NCI-H2196 (cell line): ENCODE data around the gene CSF1R.

Experiments
- DNase-seq: peaks from one replicate; lab custom pipeline; 2025; ENCODE audit not compliant: unreplicated experiment; lab: John Stamatoyannopoulos, UW

CSF1R gene

DNA sequence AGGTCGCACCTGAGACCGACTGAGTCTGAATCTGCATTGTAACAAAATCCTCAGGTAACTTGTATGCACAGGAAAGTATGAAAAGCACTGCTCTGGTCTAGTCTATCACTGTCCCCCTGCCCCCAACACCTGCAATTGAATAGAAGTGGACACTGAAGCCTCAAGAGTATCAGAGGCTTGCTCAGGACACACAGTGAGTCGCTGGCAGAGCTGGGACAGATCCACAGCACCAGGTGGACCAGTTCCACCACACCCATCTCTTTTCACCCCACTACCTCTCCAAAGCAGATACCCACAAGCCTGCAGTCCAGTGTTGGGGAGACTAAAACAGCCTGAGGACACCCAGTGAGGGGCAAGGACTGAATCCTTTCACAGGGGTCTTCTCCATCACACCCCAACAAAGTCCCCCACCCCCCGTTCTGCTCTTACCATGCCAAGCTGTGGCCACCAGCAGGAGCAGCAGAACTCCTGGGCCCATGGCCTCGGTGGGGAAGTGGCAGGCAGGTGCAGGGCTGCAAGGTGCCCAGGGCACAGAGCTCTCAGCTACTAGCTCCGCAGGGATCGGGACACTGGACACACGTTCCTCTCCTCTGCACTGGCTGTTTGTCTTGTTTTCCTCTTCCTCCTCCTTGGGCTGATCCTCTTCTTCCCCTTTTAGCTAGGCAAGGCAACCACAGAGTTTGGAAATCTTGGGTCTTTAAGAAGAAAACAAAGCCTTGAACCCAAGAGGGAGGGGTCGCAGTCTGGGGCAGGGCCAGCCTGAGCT lies at the start of gene CSF1R:
Gene CSF1R, minus strand, starts transcription at position 605 of the 766 bp plus-strand sequence. Its CDS starts 127 bp downstream, at position 478.
- DNase-seq = no peak

DNA sequence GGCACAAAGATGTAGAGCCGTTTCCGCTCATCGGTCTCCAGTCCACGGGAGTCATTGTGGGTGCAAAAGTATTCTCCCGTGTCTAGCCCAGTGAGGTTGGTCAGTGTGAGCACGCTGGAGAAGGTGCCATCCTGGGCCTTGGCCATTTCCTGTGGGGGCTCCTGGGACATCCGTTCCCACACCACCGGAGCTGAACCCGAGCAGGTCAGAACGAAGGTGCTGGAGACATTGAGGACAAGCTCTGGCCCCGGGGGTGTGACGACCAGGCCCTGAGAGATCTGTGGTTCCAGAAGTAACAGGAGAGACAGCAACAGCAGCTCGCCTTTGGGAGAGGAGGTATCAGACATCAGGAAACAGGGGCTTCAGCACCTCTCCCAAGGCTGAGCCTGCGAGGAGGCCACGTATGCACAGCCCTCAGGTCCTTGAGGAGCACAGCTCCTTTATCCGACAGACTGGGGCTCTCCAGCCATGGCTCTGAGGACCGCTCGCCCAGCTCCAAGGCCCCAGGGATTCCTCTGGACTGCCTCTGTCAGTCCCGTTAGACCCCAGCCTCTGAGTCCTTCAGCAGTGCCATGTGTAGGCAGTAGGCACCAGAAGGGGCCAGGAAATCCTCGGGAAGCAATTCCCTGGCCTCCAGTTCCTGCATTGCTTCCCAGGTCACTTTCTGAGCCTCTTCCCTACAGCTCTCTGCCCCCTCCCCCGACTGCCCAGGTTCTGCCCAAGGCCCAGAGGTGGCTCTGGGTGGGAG lies 49.4 kb upstream of the CSF1R start:
- no peak for DNase-seq

GRCh38 chr5:150134198-150134588 lies 47.8 kb upstream of the CSF1R start:
- DNase-seq = no peak

DNA sequence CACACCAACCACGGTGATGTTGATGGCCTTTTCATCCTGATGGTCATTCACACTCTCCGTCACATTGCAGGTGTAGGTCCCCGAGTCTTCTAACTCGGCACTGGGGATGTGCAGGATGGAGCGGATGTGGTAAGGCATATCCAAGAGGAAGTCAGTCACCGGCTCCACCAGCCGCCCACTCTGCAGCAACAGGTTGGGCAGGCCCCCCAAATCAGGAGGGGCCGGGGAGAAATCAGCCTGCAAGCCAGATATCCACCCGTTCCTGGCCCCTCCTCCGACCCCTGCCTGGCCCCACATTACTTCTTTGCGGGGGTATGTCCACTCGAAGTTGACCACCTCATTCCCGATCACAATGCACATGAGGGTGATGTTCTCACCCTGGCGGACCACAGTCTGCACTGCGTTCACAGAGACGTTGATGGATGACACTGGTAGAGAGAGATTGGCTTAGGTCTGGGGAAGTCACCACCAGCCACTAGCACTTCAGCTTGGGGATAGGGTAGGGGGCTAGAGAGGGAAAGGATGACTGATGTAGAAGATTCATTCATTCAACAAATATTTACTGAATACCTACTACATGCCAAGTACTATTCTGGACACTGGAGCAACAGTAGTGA lies 47.3 kb upstream of the CSF1R start:
- DNase-seq = no peak

DNA sequence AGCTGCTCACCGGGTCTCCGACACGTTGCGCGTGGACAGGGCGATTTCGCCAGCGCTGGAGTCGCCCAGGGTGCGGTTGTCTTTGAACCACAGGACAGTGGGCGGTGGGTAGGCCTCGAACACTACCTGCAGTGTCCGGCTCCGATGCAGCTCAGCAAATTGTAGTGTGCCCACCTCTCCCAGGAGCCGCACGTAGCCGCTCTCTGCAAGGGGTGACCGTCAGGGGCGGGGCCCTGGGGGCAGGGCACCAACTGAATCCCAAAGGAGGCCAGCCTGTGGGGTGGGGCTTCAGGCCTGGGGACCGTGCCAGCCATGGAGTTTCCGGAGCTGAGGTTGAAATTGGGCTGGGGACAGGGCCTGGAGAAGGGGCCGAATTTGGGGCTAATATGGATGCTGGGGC lies 46.4 kb upstream of the CSF1R start:
- no peak for DNase-seq

DNA sequence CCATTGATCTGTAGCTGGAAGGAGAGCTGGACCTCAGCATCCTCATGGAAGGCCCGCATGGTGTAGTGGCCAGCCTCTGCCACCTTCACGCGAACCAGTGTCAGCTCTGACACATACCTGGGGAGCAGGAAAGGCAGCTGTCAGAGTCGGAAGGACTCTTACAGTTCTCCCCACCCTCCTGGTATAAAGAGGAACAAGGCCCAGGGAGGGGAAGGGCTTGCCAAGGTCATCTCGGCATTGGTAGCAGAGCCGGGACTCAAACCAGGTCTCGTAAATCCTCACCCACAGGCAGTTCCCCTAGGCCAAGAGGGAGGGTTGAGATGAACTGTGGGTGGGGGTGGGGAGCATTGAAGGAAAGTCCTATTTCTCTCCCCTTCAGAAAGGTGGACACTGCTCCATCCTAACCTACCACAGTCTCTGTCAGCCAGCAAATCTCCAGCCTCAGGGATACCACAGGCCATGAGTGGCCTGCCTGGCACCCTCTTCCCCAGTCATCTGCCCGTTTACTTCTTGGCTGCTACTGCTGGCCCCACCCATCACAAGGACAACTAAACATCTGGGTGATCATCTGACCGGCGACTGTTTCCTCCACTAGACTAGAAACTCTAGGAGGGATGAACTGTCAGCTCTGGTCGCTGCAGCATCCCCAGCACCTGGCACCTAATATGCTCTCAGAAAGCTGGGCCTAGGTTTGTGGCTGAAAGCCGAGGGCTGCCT lies 45.8 kb upstream of the CSF1R start:
- DNase-seq = no peak

- DNase-seq = no peak
Measured at GRCh38 chr5:150131461-150131860, 45.1 kb upstream of the CSF1R start.

DNA sequence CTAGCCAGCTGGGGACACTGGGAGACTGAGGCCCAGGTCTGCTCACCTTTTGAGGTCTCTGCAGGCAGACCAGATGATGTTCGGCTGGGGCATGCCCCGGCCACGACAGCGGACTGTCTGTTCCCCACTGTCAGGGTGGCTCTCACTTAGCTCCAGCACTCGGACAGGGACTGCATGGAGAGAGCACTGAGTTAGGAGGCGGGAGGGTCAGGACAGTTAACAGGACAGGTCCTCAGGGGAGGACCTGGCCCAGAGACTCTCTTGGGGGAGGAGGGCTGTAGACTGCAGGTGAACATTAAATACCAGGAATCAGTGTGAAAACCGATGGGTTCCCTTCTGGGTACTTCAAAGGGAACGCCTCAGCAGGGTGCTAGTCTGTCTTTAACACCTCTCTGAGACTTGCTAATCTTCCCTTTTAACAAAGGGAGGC lies 44.2 kb upstream of the CSF1R start:
- no peak for DNase-seq

DNA sequence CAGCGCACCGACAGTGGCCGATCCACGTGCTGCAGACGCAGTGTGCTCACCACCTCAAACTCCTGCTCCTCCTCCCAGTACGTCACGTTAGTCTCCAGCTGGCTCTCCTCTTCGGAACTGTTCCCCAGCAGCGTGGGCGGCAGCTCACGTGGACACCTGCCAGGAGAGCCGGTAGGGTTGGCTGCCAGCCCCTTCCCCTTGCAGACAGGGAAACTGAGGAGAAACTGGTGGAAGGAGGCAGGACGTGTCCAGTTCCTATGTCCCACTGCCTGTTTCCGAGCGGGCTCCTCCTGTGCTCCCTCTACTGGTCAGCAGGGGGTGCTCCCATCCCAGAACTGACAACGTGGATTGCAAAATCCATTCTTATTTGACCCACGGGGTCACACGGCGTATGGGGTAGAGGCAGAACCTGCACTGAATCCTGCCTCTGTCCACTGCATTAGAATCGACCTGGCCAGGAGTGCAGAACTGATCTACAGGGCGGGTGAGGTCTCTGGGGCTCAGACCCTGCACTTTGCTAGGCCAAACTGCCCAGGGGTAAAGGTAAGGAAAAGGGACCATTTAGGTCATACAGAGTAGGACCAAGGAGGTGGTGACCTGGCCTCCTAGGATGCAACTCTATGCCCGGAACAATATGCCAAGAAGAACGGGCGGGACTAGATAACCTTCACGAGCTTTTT lies 43.6 kb upstream of the CSF1R start:
- peak; percentile 40 for DNase-seq

DNA sequence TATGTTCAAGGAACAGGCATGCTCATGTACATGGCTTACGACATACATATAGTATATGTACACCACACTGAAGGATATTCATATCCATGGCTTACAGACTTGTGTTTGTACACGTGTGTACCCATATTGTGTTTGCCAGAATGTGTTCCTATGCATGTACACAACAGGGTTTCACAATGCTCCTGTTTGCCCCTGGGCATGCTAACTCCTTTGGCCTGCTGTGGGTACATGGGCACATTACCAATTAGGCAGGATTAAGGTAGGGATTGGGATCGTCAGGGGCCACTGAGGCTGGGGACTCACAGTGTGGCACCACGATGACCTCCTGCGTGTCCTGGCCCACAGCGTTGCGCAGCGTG lies 43.1 kb upstream of the CSF1R start:
- no peak for DNase-seq

- DNase-seq = no peak
Measured at GRCh38 chr5:150126921-150127265, 40.5 kb upstream of the CSF1R start.

- no peak for DNase-seq
Measured at GRCh38 chr5:150126199-150126920, 40.0 kb upstream of the CSF1R start.

GRCh38 chr5:150125334-150125733 lies 39.0 kb upstream of the CSF1R start:
- no peak for DNase-seq

GRCh38 chr5:150124596-150124995 lies 38.2 kb upstream of the CSF1R start:
- DNase-seq = no peak

DNA sequence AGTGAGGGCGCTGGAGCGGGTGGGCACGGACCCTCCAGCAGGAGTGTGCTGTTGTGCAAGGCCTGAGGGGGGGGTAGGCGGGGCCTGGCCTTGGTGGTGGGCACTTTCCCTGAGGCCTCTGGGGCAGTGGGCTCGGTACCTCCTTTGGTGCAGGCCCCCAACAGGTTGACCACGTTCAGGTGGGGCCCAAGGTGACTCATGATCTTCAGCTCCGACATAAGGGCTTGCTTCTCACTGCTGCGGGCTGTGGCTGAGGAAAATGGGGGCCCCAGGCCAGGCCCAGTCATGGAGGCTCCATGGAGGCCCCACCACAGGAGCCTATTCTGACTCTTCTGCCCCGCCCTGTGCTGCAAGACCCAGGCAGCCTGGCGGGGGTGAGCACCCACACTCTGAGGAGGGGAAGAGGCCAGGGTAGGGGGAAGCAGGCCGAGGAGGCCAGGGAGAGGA lies 37.8 kb upstream of the CSF1R start:
- DNase-seq = no peak

- DNase-seq = no peak
Measured at GRCh38 chr5:150123542-150123941, 37.2 kb upstream of the CSF1R start.

- no peak for DNase-seq
Measured at GRCh38 chr5:150122536-150123481, 36.5 kb upstream of the CSF1R start.

- DNase-seq = no peak
Measured at GRCh38 chr5:150122158-150122510, 35.8 kb upstream of the CSF1R start.

GRCh38 chr5:150121448-150122157 lies 35.2 kb upstream of the CSF1R start:
- DNase-seq = no peak
